Stimulated activated effector memory CD8-positive, alpha-beta T cell treated with anti-CD3 and anti-CD28 coated beads, Interleukin-12 subunit alpha, Interleukin-12 subunit beta, amount 100 ng/mL, for 72 hours (primary cell): Measurements from ENCODE around the gene GORASP1.
"Not testable (repeated sequence)": the region's sequence is repeated elsewhere in the genome, so short reads cannot be mapped to it uniquely, and the experiment has no call there.

Experiments used
- ATAC-seq: fragments of 150-1000 bp; cut with Tn5 transposase; 2 replicates; pipeline ENCODE4 v1.10.0; 2021
- DNase-seq, 2 donors: peaks; one replicate each; pipeline ENCODE4 v3.0.0; 2021 to 2022; ENCODE audit warnings: low spot score in 2 of 2
- H3K27ac Mint-ChIP-seq: one replicate; pipeline ENCODE4 v1.8.0; 2022; ENCODE audit warnings: mild to moderate bottlenecking, mixed read lengths
- H3K36me3 Mint-ChIP-seq: one replicate; pipeline ENCODE4 v1.8.0; 2022; ENCODE audit warnings: mild to moderate bottlenecking, mixed read lengths
- H3K4me1 Mint-ChIP-seq: one replicate; pipeline ENCODE4 v1.8.0; 2022; ENCODE audit warnings: mixed read lengths
- H3K4me3 Mint-ChIP-seq: one replicate; pipeline ENCODE4 v1.8.0; 2022; ENCODE audit warnings: mild to moderate bottlenecking, mixed read lengths
- H3K9me3 Mint-ChIP-seq: one replicate; pipeline ENCODE4 v1.8.0; 2022; ENCODE audit warnings: mixed read lengths

Gene GORASP1

GRCh38 chr3:39086144-39086543 lies 21.3 kb downstream of the GORASP1 start:
- Mint-ChIP-seq H3K4me1 (peaks cover 15% of the 10 kb centered on the region), H3K4me3 (no peak overlapping the region), H3K9me3 (no peaks in the 10 kb centered on the region), H3K27ac (no peak overlapping the region), H3K36me3 (peaks cover 88% of the 10 kb centered on the region)
- ATAC-seq (no peak), DNase-seq (no peak)

GRCh38 chr3:39082666-39083313 lies 24.6 kb downstream of the GORASP1 start:
- peaks cover 70% of the 10 kb centered on the region for H3K36me3 Mint-ChIP-seq
- no peaks in the 10 kb centered on the region for H3K9me3 Mint-ChIP-seq
- H3K4me1 Mint-ChIP-seq, result peaks cover 22% of the 10 kb centered on the region
- H3K27ac Mint-ChIP-seq, result peak overlapping the region; percentile 82
- ATAC-seq, result peak; percentile 93
- peak overlapping the region; percentile 4 for H3K4me3 Mint-ChIP-seq
- no peak for DNase-seq

GRCh38 chr3:39080026-39080425 lies 27.4 kb downstream of the GORASP1 start:
- ATAC-seq (no peak), DNase-seq (no peak)
- H3K9me3 Mint-ChIP-seq, result no peaks in the 10 kb centered on the region
- H3K4me1 Mint-ChIP-seq, result peaks cover 29% of the 10 kb centered on the region
- H3K4me3 Mint-ChIP-seq, result no peak overlapping the region
- H3K27ac Mint-ChIP-seq, result peak overlapping the region; percentile 41
- H3K36me3 Mint-ChIP-seq, result peaks cover 70% of the 10 kb centered on the region

- DNase-seq (no peak), ATAC-seq (no peak)
- Mint-ChIP-seq H3K4me1 (peaks cover 29% of the 10 kb centered on the region), H3K36me3 (peaks cover 70% of the 10 kb centered on the region), H3K9me3 (no peaks in the 10 kb centered on the region), H3K4me3 (no peak overlapping the region), H3K27ac (no peak overlapping the region)
Observed at GRCh38 chr3:39079530-39079929, 27.9 kb downstream of the GORASP1 start.

DNA sequence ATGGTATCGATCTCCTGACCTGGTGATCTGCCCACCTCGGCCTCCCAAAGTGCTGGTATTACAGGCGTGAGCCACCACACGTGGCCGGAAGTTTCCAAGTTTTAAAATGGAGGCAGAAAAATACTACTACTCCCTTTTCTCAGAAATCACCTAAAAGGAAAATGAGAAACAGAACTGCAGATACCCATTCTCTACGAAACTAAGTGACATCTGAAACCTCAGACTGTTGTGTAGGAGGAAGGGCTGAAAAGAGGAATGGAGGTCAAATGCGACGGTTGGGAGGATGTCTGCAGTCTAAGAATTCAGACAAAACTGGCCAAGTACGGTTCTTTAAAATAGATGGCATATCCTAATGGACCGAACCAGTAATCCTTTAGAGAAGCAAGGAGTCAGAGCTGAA lies 31.5 kb downstream of the GORASP1 start:
- H3K27ac Mint-ChIP-seq, result peak overlapping the region; percentile 72
- peak; percentile 13 for ATAC-seq
- DNase-seq, result no peak
- no peak overlapping the region for H3K4me3 Mint-ChIP-seq
- peaks cover 14% of the 10 kb centered on the region for H3K4me1 Mint-ChIP-seq
- H3K36me3 Mint-ChIP-seq, result peaks cover 79% of the 10 kb centered on the region
- no peaks in the 10 kb centered on the region for H3K9me3 Mint-ChIP-seq

DNA sequence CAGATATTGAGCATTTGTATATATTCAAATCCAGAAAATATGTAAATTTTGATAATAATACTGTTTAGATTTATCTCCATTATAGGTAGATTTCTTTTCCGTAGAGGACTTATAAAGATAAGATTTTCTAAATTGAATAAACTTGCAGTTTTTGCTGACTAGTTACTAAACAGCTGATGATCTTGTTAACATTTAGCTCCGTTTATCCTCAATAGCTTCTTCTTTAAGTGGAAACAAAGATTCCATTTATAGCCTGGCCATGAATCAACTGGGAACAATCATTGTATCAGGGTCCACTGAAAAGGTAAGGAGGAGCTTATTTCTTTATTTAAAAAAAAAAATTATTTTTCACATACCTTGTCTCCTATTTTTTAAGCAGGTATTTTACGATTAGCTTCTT lies 38.9 kb downstream of the GORASP1 start:
- Mint-ChIP-seq H3K4me3 (no peak overlapping the region), H3K9me3 (no peaks in the 10 kb centered on the region), H3K27ac (no peak overlapping the region), H3K36me3 (peaks cover 100% of the 10 kb centered on the region), H3K4me1 (no peaks in the 10 kb centered on the region)
- DNase-seq (no peak), ATAC-seq (no peak)

DNA sequence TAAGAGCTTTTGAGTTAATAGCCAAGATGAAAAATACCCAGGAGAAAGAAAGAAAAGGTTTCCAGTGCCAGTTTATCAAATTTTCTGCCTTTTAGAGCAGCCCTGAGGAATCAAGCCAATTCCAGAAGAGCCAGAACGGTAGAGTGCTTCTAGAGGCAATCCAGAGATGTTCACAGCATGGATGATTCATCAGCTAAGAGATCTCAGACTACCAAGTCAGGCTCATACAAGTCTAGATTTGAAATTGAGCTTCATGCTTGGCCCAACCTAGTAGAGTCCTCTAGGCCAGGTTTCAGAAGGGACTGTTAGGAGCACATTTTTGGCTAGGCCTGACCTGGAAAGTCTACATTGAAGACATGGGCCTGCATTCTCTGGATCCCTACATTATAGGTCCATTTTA lies 40.1 kb downstream of the GORASP1 start:
- no peak for ATAC-seq
- no peak for DNase-seq
- no peak overlapping the region for H3K4me3 Mint-ChIP-seq
- peaks cover 5% of the 10 kb centered on the region for H3K4me1 Mint-ChIP-seq
- H3K36me3 Mint-ChIP-seq, result peaks cover 91% of the 10 kb centered on the region
- no peaks in the 10 kb centered on the region for H3K9me3 Mint-ChIP-seq
- H3K27ac Mint-ChIP-seq, result no peak overlapping the region

- Mint-ChIP-seq H3K4me1 (peaks cover 17% of the 10 kb centered on the region), H3K9me3 (no peaks in the 10 kb centered on the region), H3K27ac (peak overlapping the region; percentile 38), H3K36me3 (peaks cover 70% of the 10 kb centered on the region), H3K4me3 (no peak overlapping the region)
- ATAC-seq (peak; percentile 92), DNase-seq (peak in 1 of 2 donors; percentile 58)
Observed at GRCh38 chr3:39065197-39065596, 42.2 kb downstream of the GORASP1 start.

DNA sequence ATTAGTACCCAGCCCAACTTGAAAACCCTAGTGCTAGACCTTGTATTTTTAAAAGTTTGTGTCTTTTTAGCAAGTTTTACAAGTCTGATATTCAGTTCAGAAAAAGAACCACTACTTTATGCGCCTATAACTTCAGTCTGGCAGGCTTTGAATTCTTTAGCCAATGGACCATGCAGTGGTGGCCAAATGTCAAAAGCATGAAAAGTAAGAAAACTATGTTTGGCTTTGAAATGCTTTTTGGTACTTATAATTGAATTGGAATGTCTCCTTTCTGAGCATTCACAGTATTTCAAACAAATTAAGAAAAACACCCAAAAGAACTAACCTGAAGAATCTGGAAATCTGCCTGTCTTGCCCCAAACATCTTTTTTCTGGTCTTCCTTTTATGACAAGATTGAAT lies 42.8 kb downstream of the GORASP1 start:
- H3K27ac Mint-ChIP-seq, result peak overlapping the region; percentile 38
- DNase-seq, result no peak
- H3K4me1 Mint-ChIP-seq, result peaks cover 17% of the 10 kb centered on the region
- peaks cover 65% of the 10 kb centered on the region for H3K36me3 Mint-ChIP-seq
- H3K9me3 Mint-ChIP-seq, result no peaks in the 10 kb centered on the region
- H3K4me3 Mint-ChIP-seq, result no peak overlapping the region
- no peak for ATAC-seq

- Mint-ChIP-seq H3K36me3 (peaks cover 55% of the 10 kb centered on the region), H3K9me3 (no peaks in the 10 kb centered on the region), H3K4me3 (no peak overlapping the region), H3K4me1 (peaks cover 30% of the 10 kb centered on the region), H3K27ac (peak overlapping the region; percentile 52)
- DNase-seq (no peak), ATAC-seq (peak; percentile 85)
Observed at GRCh38 chr3:39063143-39063542, 44.3 kb downstream of the GORASP1 start.

GRCh38 chr3:39062180-39062579 lies 45.2 kb downstream of the GORASP1 start:
- H3K4me1 Mint-ChIP-seq, result peaks cover 31% of the 10 kb centered on the region
- H3K4me3 Mint-ChIP-seq, result no peak overlapping the region
- DNase-seq, result no peak
- ATAC-seq, result no peak
- H3K36me3 Mint-ChIP-seq, result peaks cover 50% of the 10 kb centered on the region
- H3K27ac Mint-ChIP-seq, result peak overlapping the region; percentile 54
- no peaks in the 10 kb centered on the region for H3K9me3 Mint-ChIP-seq

- H3K9me3 Mint-ChIP-seq, H3K4me3 Mint-ChIP-seq, H3K27ac Mint-ChIP-seq, ATAC-seq, DNase-seq: not testable (repeated sequence)
- Mint-ChIP-seq H3K4me1 (peaks cover 40% of the 10 kb centered on the region), H3K36me3 (peaks cover 40% of the 10 kb centered on the region)
Observed at GRCh38 chr3:39061228-39061627, 46.2 kb downstream of the GORASP1 start.

GRCh38 chr3:39056151-39056550 lies 51.3 kb downstream of the GORASP1 start:
- H3K4me1 Mint-ChIP-seq, result peaks cover 40% of the 10 kb centered on the region
- H3K4me3 Mint-ChIP-seq, result peak overlapping the region; percentile 50
- ATAC-seq, result no peak
- H3K9me3 Mint-ChIP-seq, result no peaks in the 10 kb centered on the region
- DNase-seq, result no peak
- H3K27ac Mint-ChIP-seq, result peak overlapping the region; percentile 56
- peaks cover 18% of the 10 kb centered on the region for H3K36me3 Mint-ChIP-seq

GRCh38 chr3:39053696-39054095 lies 53.7 kb downstream of the GORASP1 start:
- H3K4me3 Mint-ChIP-seq, result no peak overlapping the region
- no peak for DNase-seq

DNA sequence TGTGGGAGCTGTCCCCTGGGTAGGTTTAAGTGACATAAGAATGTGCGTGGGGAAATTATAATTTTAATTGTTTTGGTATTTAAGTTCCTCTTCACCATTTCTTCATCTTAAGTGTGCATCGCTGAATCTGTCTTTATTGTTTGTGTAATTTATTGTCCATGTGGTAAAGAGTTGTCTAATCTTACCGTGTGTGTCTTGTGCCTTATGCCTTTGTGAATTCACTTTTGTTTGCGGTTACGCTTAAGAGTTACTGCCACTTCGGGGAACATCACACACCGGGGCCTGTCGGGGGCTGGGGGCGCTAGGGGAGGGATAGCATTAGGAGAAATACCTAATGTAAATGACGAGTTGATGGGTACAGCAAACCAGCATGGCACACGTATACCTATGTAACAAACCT lies 54.8 kb downstream of the GORASP1 start:
- Mint-ChIP-seq H3K9me3 (no peaks in the 10 kb centered on the region), H3K27ac (peak overlapping the region; percentile 99), H3K4me3 (peak overlapping the region; percentile 93), H3K4me1 (peaks cover 38% of the 10 kb centered on the region), H3K36me3 (peaks cover 8% of the 10 kb centered on the region)
- DNase-seq (no peak), ATAC-seq (no peak)

More at GRCh38 chr3:39053696-39054095, 53.7 kb downstream of the GORASP1 start:
- Mint-ChIP-seq H3K36me3 (peaks cover 18% of the 10 kb centered on the region), H3K27ac (no peak overlapping the region), H3K4me1 (peaks cover 44% of the 10 kb centered on the region), H3K9me3 (no peaks in the 10 kb centered on the region)
- ATAC-seq, result no peak

GRCh38 chr3:39051649-39052561 lies 55.5 kb downstream of the GORASP1 start, which contains the start of the genes SCN11A and WDR48:
TSS of gene SCN11A (minus strand) at chr3:39051944. CDS start at chr3:38950362, 101,582 bp downstream.
TSS of gene WDR48 (plus strand) at chr3:39052016. CDS start at chr3:39052026, 10 bp downstream.
- H3K4me1 Mint-ChIP-seq, result peaks cover 35% of the 10 kb centered on the region
- H3K4me3 Mint-ChIP-seq, result peak within 1 kb of the TSS; percentile 93
- DNase-seq (peak; percentile 77 to 93), ATAC-seq (peak; percentile 98)
- H3K9me3 Mint-ChIP-seq, result no peaks in the 10 kb centered on the region
- peak within 1 kb of the TSS; percentile 99 for H3K27ac Mint-ChIP-seq
- H3K36me3 Mint-ChIP-seq, result peaks cover 8% of the 10 kb centered on the region
